Breast epithelium (tissue), 3 donors: ENCODE measurements around the gene RSRP1.

ENCODE experiments used
- CTCF ChIP-seq, 3 donors: fragments of 450-650 bp; IDR thresholded peaks; one replicate each; pipeline ENCODE4 v1.5.1; 2016 to 2017; ENCODE audit warnings: antibody characterized with exemption in 3 of 3, mild to moderate bottlenecking in 3 of 3, moderate library complexity in 3 of 3
- POLR2AphosphoS5 ChIP-seq, 3 donors: sonication (generic); formaldehyde crosslinking; IDR thresholded peaks; one replicate each; pipeline ENCODE4 v1.6.1; 2017; ENCODE audit warnings: antibody characterized with exemption in 3 of 3

GRCh38 chr1:25255706-25256577 is 8.7 kb upstream of the RSRP1 start:
- TF ChIP-seq CTCF (IDR thresholded peaks at IDR 0.05) (no peak), POLR2AphosphoS5 (IDR thresholded peaks at IDR 0.05) (no peak)
